A673 (cell line): ENCODE results near the gene HTR3E.

Experiments used
- EZH2 ChIP-seq: fragments of 200-600 bp; sonication (generic); IDR thresholded peaks from 2 replicates; pipeline ENCODE4 v1.6.1; 2017; ENCODE audit warnings: borderline replicate concordance, low read depth, mild to moderate bottlenecking, mixed read lengths, antibody characterized with exemption, low read length; ENCODE audit not compliant: poor library complexity, severe bottlenecking
- TF ChIP-seq, protein P1 (sequence below): fragments of 300-800, 200-600 bp; sonication (generic); conservative IDR thresholded peaks from 2 replicates; pipeline ENCODE4 v1.5.1; 2017; ENCODE audit warnings: low read depth, mild to moderate bottlenecking, antibody characterized with exemption, low read length, moderate library complexity, mixed read lengths

DNA sequence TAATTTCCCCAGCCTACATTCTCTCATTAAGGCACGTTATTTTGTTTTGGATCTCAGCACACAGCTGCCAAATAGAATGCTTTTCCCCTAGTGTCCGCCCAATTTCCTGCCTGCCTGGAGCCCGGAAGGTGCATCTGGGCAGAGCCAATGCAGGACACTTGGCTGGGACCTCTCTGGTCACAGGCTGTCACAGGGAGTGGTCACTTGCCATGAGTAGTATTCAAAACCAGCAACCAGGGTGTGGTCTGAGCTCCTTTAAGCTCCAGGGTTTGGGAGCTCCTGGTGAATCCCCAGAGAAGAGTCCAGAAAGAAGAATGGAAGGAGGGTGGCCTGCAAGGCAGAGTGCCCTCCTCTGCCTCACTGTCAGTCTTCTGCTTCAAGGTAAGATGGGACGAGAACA, 44.1 kb upstream of the HTR3E start, which contains the start of gene HTR3C:
- TF ChIP-seq EZH2: no peak
- TF ChIP-seq, protein P1, sequence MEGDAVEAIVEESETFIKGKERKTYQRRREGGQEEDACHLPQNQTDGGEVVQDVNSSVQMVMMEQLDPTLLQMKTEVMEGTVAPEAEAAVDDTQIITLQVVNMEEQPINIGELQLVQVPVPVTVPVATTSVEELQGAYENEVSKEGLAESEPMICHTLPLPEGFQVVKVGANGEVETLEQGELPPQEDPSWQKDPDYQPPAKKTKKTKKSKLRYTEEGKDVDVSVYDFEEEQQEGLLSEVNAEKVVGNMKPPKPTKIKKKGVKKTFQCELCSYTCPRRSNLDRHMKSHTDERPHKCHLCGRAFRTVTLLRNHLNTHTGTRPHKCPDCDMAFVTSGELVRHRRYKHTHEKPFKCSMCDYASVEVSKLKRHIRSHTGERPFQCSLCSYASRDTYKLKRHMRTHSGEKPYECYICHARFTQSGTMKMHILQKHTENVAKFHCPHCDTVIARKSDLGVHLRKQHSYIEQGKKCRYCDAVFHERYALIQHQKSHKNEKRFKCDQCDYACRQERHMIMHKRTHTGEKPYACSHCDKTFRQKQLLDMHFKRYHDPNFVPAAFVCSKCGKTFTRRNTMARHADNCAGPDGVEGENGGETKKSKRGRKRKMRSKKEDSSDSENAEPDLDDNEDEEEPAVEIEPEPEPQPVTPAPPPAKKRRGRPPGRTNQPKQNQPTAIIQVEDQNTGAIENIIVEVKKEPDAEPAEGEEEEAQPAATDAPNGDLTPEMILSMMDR: no peak
